GM23248 (cell line): ENCODE measurements around the gene SLC44A3.

Source experiments
- EZH2 ChIP-seq: fragments of 200-600 bp; sonication (generic); IDR thresholded peaks from 2 replicates; pipeline ENCODE4 v1.6.1; 2018; ENCODE audit warnings: antibody characterized with exemption, mild to moderate bottlenecking; ENCODE audit not compliant: insufficient read depth, poor library complexity, severe bottlenecking
- EZH2phosphoT487 ChIP-seq: fragments of 200-600 bp; sonication (generic); IDR thresholded peaks from 2 replicates; pipeline ENCODE4 v1.6.1; 2018; ENCODE audit warnings: antibody characterized with exemption, moderate library complexity, mild to moderate bottlenecking, low read depth; ENCODE audit not compliant: insufficient read depth

DNA sequence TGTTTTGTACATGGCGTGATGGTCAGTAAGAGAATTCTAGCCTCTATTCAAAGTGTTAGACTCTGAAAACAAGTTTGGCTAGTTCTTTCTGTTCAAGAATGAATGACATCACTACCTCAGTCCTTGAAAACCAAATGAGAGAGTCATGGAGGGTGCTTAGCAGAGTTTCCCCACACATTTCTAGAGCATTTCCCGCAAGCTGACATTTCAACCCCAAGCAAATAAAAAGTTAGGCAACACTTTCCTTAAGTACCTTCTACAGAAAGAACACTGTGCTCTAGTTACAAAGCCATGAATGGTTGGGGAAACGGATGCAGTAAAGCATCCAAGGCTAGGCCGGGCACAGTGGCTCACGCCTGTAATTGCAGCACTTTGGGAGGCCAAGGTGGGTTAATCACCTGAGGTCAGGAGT lies 47.9 kb upstream of the SLC44A3 start:
- no peak for TF ChIP-seq EZH2
- no peak for TF ChIP-seq EZH2phosphoT487
